ENCODE results near the gene PCDH9. TPM values are rescaled to one million over a fixed set of nuclear protein-coding genes. Genes with fewer than 3 reads are reported as not detected.

The PCDH9 gene
- total and polyA plus RNA-seq, 10 of the 15 experiments (the other 5 are each of a cell fraction or from before 2014, with no cell fraction given): 0.02 to 2.3 (median 0.05) TPM; not detected in 1

DNA sequence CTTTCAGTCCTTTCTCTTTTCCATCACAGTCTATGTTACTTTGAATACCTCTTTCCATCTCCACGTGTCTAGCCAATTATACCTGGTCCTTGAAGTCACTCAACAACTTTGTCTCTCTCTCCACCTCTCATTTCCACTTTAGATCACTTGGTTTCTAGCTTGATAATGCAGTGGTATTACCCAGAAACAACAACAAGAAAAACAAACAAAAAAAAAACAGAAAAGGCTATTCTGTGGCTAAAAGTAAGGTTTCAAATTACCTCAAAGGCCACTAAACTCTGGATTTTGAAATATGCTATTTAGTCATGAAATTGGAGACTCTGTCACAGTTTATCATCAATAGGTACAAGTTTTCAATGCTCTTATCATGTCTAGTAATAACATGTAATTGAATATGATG is 184.8 kb downstream of the PCDH9 start (continued):
- TF ChIP-seq IRF4 (IDR thresholded peaks at IDR 0.05; ENCODE audit: low read depth, low read length): no peak
- no peak for TF ChIP-seq SMAD1 (IDR thresholded peaks at IDR 0.05; ENCODE audit: low read depth, partially characterized antibody)

DNA sequence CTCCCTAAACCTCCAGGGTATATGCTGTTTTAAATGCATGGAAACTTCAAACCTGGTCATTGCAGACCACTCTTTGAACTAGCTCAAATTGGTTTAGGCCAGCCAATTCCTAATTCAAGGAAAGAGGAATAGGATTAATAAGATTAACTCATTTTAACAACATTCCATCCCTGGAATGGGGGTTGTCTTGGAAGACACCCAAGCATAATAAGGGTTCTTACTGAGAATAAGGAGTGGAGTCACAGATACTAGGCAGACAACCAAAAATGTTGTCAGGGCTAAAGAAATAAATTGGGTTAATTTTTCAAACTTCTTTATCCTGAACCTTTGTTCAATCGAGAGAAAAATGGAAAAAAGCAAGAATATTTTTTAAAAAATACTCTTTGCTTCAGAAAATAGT is 186.2 kb downstream of the PCDH9 start:
- ChIA-PET RAD21 (ENCODE audit: unreplicated experiment) (no interaction called here), CTCF (no interaction called here), SMC1A (ENCODE audit: uncharacterized antibody, unreplicated experiment) (no interaction called here), POLR2A (no interaction called here)
- no TSS peak for BruUV-seq (replicated peaks)
- in situ Hi-C loops (cut with MboI): no loop called here
- no peak overlapping the region for H2AFZ ChIP-seq (ENCODE audit: control insufficient read depth, low read depth, low read length)
- no peaks in the 10 kb centered on the region for H3K9me3 ChIP-seq (replicated peaks; ENCODE audit: control insufficient read depth, insufficient read depth, low read length)
- ATAC-seq (no peak), FAIRE-seq (no peak), DNase-seq (ENCODE audit: low read depth, low spot score) (no peak)
- H3K4me2 ChIP-seq (ENCODE audit: control insufficient read depth, insufficient read depth): no peak overlapping the region
- H3K36me3 ChIP-seq (ENCODE audit: control insufficient read depth in 2 of 2, insufficient read depth in 2 of 2, low read length in 1 of 2): no peaks in the 10 kb centered on the region
- WGBS (ENCODE audit: insufficient coverage, insufficient replicate concordance, low lambda C conversion rate, missing lambda C conversion rate): 0% methylated on average over 1 of the region's 1 CpG
- H3K9ac ChIP-seq (ENCODE audit: control insufficient read depth, insufficient read depth, low read length): no peak overlapping the region
- H3K27ac ChIP-seq (ENCODE audit: control insufficient read depth, insufficient read depth): no peak overlapping the region
- intact Hi-C loops (cut with micrococcal nuclease; ENCODE audit: unreplicated experiment): no loop called here
- no peaks in the 10 kb centered on the region for H4K20me1 ChIP-seq (ENCODE audit: control insufficient read depth, insufficient read depth)
- H3K79me2 ChIP-seq (ENCODE audit: control insufficient read depth, insufficient read depth, low read length): no peaks in the 10 kb centered on the region
- TF ChIP-seq CEBPB (IDR thresholded peaks at IDR 0.05; ENCODE audit: borderline replicate concordance in 1 of 2, low read depth in 2 of 2, low read length in 2 of 2): no peak
- TF ChIP-seq STAT1 (conservative IDR thresholded peaks at IDR 0.05): no peak
- TF ChIP-seq E2F4 (IDR thresholded peaks at IDR 0.05; ENCODE audit: low read depth, low read length): no peak
- no peak for TF ChIP-seq MTA3 (IDR thresholded peaks at IDR 0.05; ENCODE audit: borderline replicate concordance, low read length)
- no peak for TF ChIP-seq POU2F2 (IDR thresholded peaks at IDR 0.05; ENCODE audit: borderline replicate concordance, low read depth, low read length)
- no peaks in the 10 kb centered on the region for H3K4me1 ChIP-seq (ENCODE audit: control insufficient read depth, insufficient read depth, low read length)
- H3K4me3 ChIP-seq: no peak overlapping the region
- no peaks in the 10 kb centered on the region for H3K27me3 ChIP-seq (replicated peaks in 1 of 2; ENCODE audit: control insufficient read depth in 2 of 2, insufficient read depth in 2 of 2, low read length in 1 of 2)
